ENCODE measurements around the gene EYA3.

The EYA3 gene

GRCh38 chr1:28112388-28113241 is 24.2 kb upstream of the EYA3 start:
- DNase-seq = peak; percentile 15 to 84

DNA sequence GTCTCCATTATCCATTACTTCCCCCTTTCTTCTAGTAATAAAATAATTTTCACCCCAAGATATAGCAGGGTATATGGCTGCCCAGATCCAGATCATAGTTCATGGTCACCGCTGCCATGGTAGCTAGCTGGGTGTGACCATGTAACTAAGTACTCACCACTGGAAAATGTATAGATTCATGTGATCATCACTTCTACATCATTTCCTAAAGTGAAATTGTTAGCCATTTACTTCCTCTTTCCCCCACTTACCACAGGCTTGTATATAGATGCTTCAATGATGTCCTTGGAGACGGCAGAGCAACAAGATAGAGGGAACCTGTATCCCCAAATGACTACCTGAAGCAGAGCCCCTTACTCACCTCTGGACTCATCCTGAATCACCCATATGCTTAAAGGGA is 22.7 kb upstream of the EYA3 start:
- DNase-seq = peak; percentile 16 to 77

DNA sequence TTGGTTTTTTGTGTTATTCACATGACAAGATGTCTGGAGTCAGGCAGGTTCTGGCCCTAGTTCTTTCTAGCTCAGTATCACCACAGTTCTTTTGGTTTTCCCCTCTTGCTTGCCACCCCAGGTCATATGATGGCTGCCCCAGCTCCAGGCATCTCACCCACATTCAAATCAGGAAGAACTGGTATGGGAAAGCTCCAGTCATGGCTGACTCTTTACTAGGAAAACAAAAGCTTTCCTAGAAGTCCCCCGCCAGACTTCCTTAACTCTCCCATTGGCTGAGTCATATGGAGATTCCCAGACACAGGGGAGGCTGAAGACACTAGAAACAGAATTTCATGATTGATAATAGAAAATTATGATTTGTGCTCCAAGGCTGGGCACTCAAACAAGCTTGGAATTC is 22.1 kb upstream of the EYA3 start:
- DNase-seq = no peak

- DNase-seq = no peak
Measured at GRCh38 chr1:28109639-28110038, 21.2 kb upstream of the EYA3 start.

DNA sequence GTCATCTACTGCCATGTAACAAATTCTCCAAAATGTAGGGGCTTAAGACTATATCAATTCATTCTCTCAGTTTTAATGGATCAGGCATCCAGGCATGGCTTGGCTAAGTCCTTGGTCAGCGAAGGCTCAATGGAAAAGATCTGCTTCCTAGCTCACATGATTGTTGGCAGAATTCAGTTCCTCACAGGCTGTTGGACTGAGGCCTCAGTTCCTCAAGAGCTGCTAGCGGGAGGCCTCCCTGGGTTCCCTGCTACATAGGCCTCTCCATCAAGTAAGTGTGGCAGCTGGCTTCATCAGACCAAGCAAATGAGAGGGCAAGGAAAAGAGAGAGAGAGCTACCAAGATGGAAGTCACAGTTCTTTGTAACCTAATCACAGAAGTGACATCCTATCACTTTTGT is 19.6 kb upstream of the EYA3 start:
- no peak for DNase-seq

DNA sequence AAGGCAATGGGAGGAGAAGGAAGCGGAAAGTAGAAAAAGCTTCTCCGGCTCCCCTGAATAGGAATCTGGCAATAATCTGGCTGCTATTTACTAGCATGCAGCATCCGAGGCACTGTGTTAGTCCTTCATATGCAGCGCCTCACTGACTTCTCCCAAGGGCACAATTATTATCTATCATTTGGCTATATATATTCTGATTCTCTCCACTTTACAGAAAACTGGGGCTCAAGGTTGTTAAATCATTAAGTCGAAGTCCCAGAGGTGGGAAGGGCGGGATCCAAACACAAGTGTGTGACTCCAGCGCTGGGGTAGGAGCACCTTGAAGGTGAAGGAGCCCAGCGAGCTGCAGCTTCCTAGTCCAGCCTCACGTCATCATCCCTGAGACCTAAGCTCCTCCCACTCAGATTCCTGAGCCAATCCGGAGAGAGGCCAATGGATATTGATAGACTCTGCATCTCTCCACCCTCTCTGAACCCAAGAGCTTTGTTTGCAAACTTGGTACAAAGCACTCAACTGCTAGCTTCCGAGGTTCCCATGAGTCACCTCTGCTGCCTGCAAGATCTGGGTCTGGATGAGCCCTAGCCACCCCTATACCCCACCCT is 16.6 kb upstream of the EYA3 start:
- DNase-seq = no peak

DNA sequence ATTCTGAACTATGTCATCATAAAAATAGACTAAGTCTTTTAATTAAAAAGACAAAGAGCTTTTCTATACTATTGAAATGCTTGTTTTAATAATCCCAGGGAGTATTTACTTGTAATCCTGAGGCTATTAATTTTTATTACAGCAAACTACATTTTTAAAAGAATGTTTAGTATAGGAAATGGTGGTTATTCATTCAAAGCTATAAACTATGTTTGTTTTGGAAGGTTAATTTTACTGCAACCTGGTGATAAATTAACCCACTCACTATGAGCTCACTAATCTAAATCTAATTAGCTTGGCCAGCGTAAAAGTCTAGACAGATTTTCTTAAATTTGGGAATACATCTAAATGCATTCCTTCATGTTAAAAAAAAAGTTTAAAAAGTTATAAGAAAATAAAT is 13.8 kb upstream of the EYA3 start:
- DNase-seq = no peak

- DNase-seq = no peak
Measured at GRCh38 chr1:28099050-28099769, 10.8 kb upstream of the EYA3 start.

- no peak for DNase-seq
Measured at GRCh38 chr1:28097100-28097472, 8.7 kb upstream of the EYA3 start.

DNA sequence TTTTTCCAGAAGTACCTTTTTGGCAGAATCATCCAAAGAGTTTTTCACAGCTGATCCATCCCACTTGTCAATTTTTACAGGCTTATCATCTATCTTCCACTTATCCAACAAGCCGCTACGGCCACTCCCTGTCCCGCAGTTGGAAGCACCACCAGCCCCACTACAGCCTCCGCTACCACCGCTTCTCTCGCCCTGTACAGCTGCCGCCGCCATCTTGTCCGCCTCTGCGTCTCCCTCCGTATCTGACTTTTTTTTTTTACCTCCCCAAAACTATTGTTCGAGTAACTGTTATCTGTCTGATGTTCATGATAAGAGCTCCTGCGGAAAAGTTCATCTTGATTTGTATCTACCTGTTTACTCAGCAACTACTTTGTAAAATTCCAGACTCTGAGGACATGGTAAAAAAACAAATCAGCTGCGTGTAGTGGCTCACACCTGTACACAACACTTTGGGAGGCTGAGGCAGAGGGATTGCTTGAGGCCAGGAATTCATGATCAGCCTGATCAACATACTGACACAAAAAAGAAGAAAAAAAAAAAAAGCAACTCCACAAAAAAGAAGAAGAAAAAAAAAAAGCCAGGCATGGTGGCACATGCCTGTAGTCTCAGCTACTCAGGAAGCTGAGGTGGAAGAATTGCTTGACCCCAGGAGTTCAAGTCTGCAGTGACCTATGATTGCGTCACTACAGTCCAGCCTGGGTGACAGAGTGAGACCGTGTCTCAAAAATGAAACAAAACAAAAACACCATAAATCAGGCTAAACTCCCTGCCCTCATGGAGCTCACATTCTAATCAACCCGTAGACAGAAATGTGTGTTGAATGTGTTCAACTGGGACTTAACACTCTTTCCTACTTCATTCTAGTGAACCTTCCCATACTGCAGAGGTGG is 8.0 kb upstream of the EYA3 start:
- no peak for DNase-seq

- peak; percentile 77 to 83 for DNase-seq
Measured at GRCh38 chr1:28091043-28091781, 2.8 kb upstream of the EYA3 start.

DNA sequence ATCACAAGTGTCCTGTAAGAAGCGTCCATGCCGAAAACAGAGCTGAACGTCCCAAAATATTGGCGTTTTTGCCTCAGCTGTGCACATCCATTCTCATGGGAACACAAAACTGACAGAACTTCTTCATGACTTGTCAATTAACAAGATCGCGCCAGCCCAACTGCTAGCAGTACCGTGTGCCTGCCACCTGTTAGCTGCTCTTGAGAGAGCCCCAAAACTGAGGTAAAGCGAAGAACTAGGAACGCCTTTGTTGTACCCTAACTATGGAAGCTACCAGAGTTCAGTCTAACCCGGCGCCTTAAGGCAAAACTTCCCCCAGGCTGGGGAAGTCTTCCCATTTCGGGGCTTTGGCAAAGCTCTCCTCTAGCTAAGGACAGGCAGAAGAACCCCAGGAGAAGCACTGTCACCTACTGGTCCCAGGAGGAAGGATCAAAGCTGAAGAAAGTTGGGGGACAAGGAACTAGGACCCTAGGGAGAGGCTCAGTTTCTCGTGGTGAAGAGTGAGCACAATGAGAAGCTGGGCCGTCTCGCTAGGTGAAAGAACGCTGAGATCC is 719 bp downstream of the EYA3 start:
- peak in 1 of 2 donors; percentile 24 for DNase-seq

GRCh38 chr1:28086651-28087050 is 1.8 kb downstream of the EYA3 start:
- DNase-seq = no peak

- no peak for DNase-seq
Measured at GRCh38 chr1:28085129-28085528, 3.3 kb downstream of the EYA3 start.

DNA sequence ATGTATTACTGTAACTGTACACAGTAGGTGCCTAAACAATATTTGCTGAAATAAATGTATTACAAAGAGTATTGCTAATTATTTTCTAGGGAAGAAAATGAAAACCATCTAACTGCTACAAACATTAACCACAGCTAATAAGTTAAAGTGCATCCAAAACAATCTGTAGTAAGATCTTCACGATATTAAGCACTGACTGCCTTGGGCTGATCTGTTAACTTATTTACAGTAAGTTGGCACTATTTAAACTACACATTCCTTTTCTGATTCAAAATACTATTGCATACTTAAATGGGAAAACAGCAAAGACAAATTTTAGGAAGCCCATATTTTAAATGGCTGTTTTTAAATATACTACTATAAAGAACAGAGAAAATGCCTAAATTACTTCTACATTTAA is 4.5 kb downstream of the EYA3 start:
- no peak for DNase-seq

DNA sequence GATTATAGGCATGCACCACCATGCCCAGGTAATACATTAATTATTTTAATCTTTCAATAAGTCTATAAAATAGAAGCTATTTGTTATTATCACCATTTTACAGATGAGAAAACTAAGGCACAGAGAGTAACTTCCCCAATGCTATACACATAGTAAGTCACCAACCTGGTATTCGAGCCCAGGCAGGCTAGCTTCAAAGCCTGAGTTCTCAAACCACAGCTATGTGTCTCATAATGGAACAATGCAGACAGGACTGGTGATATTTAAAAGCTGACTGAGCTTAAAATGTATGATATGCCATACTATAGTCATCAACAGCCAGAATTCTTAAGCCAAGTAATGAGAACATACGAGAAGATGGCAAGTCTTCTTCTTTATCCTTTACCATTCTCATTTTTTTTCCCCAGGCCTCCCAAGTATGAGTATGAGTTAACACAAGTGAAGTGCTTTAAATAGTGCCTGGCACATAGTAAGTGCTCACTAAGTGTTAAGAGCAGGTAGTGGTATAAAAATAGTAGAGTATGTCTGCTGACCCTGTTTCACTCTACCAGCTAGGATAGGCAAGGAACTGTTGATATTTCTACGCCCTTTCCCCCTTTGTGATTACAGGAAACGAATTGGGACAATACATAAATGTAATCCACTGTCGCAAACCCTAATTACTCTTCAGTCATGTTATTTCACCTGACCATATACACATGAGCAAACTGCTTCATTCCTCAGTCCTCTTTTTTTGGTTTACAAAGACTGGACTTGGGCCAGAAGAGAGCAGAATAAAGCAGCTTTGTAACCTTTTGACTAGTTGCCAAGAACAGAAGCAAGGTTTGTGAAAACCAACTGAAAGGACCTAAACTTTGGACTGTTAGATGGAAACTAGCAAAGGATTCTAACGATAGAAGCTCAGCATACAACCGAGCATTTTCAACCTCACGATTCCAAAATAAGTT is 9.5 kb downstream of the EYA3 start:
- DNase-seq = no peak

DNA sequence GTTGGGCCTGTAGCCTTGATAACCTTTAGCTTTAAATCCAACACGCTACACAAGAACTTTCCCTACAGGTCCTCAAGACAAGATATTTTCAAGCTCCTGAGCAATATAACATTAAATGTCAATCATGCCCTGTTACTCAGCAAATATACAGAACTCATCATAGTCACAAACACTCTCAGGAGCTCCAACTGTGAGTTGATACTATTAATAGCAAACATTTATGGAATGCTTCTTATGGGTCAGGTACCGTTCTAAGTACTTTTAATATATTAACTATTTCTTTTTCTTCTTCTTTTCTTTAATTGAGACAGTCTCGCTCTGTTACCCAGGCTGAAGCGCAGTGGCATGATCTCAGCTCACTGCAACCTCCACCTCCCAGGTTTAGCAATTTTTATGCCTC is 10.1 kb downstream of the EYA3 start:
- DNase-seq = no peak

GRCh38 chr1:28074892-28075511 is 13.4 kb downstream of the EYA3 start:
- DNase-seq = no peak

- DNase-seq = no peak
Measured at GRCh38 chr1:28073867-28074266, 14.5 kb downstream of the EYA3 start.

GRCh38 chr1:28071813-28072212 is 16.6 kb downstream of the EYA3 start:
- DNase-seq = no peak
